HepG2 (cell line): ENCODE measurements around the gene C1orf74.

Source experiments
- DPF2 ChIP-seq: sonication (generic); formaldehyde crosslinking; IDR thresholded peaks from 2 replicates; pipeline ENCODE4 v1.4.0; 2020; ENCODE audit warnings: mild to moderate bottlenecking, low read depth, missing genetic modification reagents, borderline replicate concordance
- ETV5 ChIP-seq: IDR thresholded peaks from 2 replicates; pipeline ENCODE4 v1.6.1; 2018; ENCODE audit warnings: missing biosample characterization, missing genetic modification reagents, inconsistent platforms, borderline replicate concordance
- GABPA ChIP-seq, 2 experiments: IDR thresholded peaks; 2 replicates each; pipeline ENCODE4 v1.6.1; 2011 to 2016; ENCODE audit warnings: low read depth in 2 of 2, low read length in 1 of 2, missing biosample characterization in 1 of 2, missing genetic modification characterization in 1 of 2
- KLF13 ChIP-seq: sonication (generic); formaldehyde crosslinking; IDR thresholded peaks from 2 replicates; pipeline ENCODE4 v1.4.0; 2020; ENCODE audit warnings: mild to moderate bottlenecking, missing genetic modification reagents
- KMT2A ChIP-seq: sonication (generic); formaldehyde crosslinking; IDR thresholded peaks from 2 replicates; pipeline ENCODE4 v1.4.0; 2020; ENCODE audit warnings: missing genetic modification reagents
- MTA3 ChIP-seq: sonication (generic); formaldehyde crosslinking; IDR thresholded peaks from 2 replicates; pipeline ENCODE4 v1.4.0; 2020; ENCODE audit warnings: missing genetic modification reagents
- TAF1 ChIP-seq: sonication (generic); formaldehyde crosslinking; IDR thresholded peaks from 2 replicates; pipeline ENCODE4 v1.4.0; 2020; ENCODE audit warnings: missing genetic modification reagents
- ZNF546 ChIP-seq: sonication (generic); formaldehyde crosslinking; conservative IDR thresholded peaks from 2 replicates; pipeline ENCODE4 v1.8.1; 2023; ENCODE audit warnings: mild to moderate bottlenecking, missing genetic modification reagents
- TF ChIP-seq, protein P1 (sequence below): sonication (generic); formaldehyde crosslinking; IDR thresholded peaks from 2 replicates; pipeline ENCODE4 v1.5.0; 2020; ENCODE audit warnings: mild to moderate bottlenecking, missing genetic modification reagents, moderate library complexity
- TF ChIP-seq, protein P2 (sequence below), 2 experiments: IDR thresholded peaks; 2 replicates each; pipeline ENCODE4 v1.6.1; 2011 to 2012; ENCODE audit warnings: low read length in 2 of 2, borderline replicate concordance in 1 of 2, low read depth in 1 of 2, mild to moderate bottlenecking in 1 of 2, moderate library complexity in 1 of 2
- TF ChIP-seq, protein P3 (sequence below): sonication (generic); formaldehyde crosslinking; IDR thresholded peaks from 2 replicates; pipeline ENCODE4 v1.5.0; 2020; ENCODE audit warnings: mild to moderate bottlenecking, missing genetic modification reagents, borderline replicate concordance
- TF ChIP-seq, protein P4 (sequence below): sonication (generic); formaldehyde crosslinking; IDR thresholded peaks from 2 replicates; pipeline ENCODE4 v1.8.0; 2022; ENCODE audit warnings: missing genetic modification reagents, mild to moderate bottlenecking, borderline replicate concordance

DNA sequence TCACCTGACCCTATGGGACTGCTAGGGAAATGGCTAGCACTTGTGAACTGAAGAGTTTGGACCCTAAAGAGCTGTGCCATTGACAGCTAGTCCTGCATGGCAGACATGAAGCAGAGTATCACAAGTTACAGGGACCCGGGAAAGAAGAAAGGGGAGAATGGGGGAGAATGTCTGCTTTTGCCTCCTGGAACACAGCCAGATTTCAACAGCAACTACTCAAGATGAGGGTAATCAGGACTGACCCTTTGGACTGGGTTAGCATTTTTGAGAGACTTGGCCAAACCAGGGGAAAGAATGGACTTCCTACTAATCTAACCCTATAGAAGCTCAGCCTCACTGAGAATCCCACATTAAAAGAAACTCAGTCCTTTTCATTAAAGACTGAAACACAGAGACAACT, 34.7 kb upstream of the C1orf74 start:
- no peak for TF ChIP-seq KLF13
- TF ChIP-seq, protein P1, sequence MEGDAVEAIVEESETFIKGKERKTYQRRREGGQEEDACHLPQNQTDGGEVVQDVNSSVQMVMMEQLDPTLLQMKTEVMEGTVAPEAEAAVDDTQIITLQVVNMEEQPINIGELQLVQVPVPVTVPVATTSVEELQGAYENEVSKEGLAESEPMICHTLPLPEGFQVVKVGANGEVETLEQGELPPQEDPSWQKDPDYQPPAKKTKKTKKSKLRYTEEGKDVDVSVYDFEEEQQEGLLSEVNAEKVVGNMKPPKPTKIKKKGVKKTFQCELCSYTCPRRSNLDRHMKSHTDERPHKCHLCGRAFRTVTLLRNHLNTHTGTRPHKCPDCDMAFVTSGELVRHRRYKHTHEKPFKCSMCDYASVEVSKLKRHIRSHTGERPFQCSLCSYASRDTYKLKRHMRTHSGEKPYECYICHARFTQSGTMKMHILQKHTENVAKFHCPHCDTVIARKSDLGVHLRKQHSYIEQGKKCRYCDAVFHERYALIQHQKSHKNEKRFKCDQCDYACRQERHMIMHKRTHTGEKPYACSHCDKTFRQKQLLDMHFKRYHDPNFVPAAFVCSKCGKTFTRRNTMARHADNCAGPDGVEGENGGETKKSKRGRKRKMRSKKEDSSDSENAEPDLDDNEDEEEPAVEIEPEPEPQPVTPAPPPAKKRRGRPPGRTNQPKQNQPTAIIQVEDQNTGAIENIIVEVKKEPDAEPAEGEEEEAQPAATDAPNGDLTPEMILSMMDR (CRISPR knock-in tag), result no peak
- no peak for TF ChIP-seq KMT2A (CRISPR knock-in tag)
- TF ChIP-seq MTA3, result no peak
- TF ChIP-seq, protein P2, sequence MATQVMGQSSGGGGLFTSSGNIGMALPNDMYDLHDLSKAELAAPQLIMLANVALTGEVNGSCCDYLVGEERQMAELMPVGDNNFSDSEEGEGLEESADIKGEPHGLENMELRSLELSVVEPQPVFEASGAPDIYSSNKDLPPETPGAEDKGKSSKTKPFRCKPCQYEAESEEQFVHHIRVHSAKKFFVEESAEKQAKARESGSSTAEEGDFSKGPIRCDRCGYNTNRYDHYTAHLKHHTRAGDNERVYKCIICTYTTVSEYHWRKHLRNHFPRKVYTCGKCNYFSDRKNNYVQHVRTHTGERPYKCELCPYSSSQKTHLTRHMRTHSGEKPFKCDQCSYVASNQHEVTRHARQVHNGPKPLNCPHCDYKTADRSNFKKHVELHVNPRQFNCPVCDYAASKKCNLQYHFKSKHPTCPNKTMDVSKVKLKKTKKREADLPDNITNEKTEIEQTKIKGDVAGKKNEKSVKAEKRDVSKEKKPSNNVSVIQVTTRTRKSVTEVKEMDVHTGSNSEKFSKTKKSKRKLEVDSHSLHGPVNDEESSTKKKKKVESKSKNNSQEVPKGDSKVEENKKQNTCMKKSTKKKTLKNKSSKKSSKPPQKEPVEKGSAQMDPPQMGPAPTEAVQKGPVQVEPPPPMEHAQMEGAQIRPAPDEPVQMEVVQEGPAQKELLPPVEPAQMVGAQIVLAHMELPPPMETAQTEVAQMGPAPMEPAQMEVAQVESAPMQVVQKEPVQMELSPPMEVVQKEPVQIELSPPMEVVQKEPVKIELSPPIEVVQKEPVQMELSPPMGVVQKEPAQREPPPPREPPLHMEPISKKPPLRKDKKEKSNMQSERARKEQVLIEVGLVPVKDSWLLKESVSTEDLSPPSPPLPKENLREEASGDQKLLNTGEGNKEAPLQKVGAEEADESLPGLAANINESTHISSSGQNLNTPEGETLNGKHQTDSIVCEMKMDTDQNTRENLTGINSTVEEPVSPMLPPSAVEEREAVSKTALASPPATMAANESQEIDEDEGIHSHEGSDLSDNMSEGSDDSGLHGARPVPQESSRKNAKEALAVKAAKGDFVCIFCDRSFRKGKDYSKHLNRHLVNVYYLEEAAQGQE (IDR thresholded peaks at IDR 0.05; ENCODE audit: borderline replicate concordance in 1 of 2, low read depth in 1 of 2, low read length in 2 of 2), result no peak
- TF ChIP-seq ZNF546 (CRISPR knock-in tag), result no peak
- TF ChIP-seq, protein P3, sequence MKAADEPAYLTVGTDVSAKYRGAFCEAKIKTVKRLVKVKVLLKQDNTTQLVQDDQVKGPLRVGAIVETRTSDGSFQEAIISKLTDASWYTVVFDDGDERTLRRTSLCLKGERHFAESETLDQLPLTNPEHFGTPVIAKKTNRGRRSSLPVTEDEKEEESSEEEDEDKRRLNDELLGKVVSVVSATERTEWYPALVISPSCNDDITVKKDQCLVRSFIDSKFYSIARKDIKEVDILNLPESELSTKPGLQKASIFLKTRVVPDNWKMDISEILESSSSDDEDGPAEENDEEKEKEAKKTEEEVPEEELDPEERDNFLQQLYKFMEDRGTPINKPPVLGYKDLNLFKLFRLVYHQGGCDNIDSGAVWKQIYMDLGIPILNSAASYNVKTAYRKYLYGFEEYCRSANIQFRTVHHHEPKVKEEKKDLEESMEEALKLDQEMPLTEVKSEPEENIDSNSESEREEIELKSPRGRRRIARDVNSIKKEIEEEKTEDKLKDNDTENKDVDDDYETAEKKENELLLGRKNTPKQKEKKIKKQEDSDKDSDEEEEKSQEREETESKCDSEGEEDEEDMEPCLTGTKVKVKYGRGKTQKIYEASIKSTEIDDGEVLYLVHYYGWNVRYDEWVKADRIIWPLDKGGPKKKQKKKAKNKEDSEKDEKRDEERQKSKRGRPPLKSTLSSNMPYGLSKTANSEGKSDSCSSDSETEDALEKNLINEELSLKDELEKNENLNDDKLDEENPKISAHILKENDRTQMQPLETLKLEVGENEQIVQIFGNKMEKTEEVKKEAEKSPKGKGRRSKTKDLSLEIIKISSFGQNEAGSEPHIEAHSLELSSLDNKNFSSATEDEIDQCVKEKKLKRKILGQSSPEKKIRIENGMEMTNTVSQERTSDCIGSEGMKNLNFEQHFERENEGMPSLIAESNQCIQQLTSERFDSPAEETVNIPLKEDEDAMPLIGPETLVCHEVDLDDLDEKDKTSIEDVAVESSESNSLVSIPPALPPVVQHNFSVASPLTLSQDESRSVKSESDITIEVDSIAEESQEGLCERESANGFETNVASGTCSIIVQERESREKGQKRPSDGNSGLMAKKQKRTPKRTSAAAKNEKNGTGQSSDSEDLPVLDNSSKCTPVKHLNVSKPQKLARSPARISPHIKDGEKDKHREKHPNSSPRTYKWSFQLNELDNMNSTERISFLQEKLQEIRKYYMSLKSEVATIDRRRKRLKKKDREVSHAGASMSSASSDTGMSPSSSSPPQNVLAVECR, result no peak
- no peak for TF ChIP-seq TAF1
- TF ChIP-seq, protein P4, sequence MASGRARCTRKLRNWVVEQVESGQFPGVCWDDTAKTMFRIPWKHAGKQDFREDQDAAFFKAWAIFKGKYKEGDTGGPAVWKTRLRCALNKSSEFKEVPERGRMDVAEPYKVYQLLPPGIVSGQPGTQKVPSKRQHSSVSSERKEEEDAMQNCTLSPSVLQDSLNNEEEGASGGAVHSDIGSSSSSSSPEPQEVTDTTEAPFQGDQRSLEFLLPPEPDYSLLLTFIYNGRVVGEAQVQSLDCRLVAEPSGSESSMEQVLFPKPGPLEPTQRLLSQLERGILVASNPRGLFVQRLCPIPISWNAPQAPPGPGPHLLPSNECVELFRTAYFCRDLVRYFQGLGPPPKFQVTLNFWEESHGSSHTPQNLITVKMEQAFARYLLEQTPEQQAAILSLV (CRISPR knock-in tag), result no peak
- TF ChIP-seq ETV5, result no peak
- TF ChIP-seq GABPA (IDR thresholded peaks at IDR 0.05; ENCODE audit: low read depth, low read length), result no peak
- TF ChIP-seq GABPA (CRISPR knock-in tag; IDR thresholded peaks at IDR 0.05; ENCODE audit: low read depth), result no peak
- TF ChIP-seq DPF2, result no peak
